HG03135 (cell line): ENCODE measurements around the gene MED8.
A peak's percentile ranks its signal among the peaks of the same experiment; 100 is the strongest.
"Not testable (repeated sequence)": the region's sequence is repeated elsewhere in the genome, so short reads cannot be mapped to it uniquely, and the experiment has no call there.

Source experiments
- ATAC-seq: cut with Tn5 transposase; IDR thresholded peaks from one replicate; pipeline ENCODE4 v1.9.1; 2021; ENCODE audit warnings: mild to moderate bottlenecking, moderate library complexity; ENCODE audit not compliant: unreplicated experiment

MED8 gene

DNA sequence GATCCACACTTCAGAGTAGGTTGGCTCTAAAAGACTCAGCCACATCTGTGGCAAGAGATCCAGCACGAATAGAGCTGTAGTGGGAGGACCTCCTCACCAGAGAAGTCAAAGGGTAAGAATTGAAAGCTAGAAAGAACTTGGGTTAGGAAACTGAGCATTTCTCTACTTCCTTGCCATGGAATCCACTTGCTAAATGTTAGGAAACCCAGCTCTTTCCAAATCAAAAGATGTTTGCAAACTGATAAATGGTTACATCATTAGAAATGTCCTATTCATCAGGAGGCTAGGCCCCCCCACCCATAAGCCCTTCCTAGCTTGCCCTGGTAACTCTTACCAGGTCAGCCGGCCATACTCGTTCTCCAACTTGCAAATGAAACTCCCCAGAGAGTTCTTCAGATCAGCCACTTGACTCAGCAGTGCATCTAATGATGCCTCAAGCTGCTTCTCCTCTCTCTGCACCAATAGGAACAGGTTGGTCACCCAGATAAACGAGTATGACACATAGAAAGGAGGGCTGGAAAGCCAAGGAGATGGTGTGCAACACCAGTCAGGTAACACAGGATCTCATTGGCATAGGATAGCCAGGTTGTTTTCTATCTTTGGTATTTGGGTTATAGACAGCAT lies 1.5 kb downstream of the MED8 start:
- no peak for ATAC-seq

DNA sequence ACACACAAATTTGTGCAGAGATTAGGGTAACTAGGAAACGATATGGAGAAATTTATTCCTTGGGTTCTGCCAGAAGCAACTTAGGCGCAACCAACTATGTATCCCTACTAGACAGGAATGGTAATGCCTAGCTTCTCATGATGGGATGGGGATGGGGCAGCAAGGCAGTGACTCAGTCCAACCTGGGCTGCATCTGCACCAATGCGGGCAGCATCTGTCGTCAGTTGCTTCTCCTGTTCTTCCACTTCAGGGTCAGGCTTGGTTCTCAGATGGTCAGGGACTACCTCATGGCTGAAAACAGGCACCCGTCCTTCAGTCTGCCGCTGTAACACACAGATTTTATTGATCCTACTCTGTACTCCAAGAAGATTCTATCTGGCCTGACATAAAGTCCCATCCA lies 2.9 kb downstream of the MED8 start:
- ATAC-seq = no peak

GRCh38 chr1:43383449-43383848 lies 6.2 kb downstream of the MED8 start:
- ATAC-seq = no peak

DNA sequence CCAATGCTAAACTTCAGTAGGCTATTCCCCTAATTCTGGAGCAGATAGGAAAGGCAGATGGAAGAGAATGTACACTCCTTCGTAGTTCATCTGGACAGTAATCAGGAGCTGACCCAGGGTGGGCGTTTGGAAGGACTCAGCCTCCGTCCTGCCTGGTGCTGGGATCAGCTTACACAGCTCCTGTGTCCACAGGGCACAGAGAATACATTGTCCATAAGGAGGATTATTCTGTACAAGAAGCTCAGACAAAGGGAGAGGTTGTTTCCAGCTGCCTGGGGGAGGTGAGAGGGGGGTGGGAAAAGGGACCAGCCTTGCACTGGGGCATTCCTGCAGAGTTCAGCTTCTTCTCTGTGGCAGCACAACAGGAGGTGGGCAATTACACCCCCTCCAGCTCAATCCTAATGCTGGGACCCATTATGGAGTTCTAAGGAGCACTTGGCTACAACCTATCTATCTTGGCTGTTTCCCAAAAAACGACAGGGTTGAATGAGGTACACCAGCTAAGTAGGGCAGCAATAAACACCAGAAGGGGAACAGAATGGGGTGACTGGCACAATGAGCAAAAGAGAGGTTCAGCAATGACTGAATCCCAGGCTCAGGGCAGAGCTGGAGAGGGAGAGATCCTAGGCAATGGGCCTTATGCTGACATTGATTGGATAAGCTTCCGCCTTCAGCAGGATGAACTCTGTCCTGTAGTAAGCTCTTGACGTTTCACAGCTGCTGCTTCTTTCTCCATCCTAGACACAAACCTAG lies 7.4 kb downstream of the MED8 start:
- ATAC-seq = no peak

GRCh38 chr1:43381612-43382011 lies 8.0 kb downstream of the MED8 start:
- no peak for ATAC-seq

DNA sequence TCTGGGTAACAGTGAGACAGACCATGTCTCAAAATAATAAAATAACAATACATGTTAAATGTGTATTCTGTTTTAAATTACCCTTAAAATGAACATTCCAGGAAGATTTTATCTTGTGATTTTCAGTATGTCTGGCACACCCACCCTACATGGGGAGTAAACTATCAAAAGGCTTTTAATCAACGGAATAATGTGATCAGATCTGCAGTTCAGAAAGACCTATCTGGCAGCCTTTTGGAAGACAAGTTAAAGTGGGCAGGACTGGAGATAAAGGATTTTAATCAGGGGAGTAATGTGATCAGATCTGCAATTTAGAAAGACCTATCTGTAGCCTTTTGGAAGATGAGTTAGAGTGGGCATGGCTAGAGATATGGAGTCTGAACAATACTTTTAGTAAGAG lies 10.1 kb downstream of the MED8 start:
- ATAC-seq = no peak

GRCh38 chr1:43377831-43378230 lies 11.8 kb downstream of the MED8 start:
- ATAC-seq = no peak

DNA sequence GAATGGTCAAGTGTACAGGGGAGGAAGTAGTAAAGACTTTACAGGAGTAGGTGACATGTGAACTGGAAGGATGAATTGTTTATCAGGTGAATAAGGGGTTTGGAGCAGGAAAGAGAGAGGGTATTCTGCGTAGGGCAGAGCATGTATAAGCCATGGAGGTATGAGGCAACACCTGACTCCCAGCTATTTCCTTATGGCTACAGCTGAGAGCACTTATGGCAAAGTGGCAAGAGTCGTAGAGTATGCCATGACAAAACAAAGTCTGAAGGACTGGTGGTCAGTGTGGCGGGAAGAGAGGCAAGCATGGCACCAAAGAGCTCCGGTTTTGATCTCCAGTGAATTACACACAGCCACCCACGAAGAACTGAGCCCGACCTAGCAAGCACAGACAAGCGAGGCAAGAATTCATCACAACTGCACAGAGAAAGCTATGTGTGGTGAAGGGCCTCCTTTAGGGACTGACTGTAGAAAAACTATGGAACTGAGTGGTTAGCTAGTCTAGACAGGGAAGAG lies 12.8 kb downstream of the MED8 start:
- ATAC-seq = no peak

DNA sequence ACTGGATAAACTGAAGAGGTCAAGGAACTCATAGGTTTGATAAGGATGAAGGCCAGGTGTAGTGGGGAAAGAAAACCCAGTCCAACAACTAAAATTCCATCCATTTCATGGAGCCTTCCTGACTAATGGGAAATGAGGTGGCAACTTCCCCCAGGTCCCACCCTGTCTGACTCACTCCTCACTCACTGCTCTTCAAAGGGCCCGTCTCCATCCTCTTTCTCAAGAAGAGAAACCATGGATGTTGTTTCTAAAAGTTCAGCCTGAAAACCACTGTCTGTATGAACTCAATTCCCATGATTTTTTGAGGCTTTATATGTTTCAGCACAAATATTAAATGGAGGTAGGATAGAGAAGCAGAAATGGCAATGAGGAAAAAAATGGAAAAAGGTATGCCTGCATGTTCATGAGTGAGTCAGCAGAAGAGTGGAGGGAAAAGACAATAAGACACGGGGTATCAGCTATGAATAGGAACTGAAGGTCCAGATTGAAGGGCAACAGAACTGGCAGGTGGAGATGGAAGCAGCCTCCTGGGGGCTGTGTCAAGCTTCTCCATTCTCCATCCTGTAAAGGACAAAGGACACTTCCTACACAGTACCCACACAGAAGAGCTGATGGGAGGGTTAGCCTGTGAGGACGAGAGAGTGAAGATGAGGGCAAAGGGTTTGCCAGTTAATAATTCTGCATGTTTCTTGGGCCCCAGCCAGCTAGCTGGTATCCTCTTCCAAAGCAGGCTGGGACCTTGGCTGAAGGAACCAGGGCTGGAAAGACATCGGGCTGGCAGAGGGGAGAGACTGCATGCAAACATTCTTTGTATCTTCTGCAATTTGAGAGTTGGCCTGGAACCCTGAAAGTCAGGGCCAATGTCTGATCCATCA lies 16.3 kb downstream of the MED8 start:
- no peak for ATAC-seq

GRCh38 chr1:43372172-43372571 lies 17.4 kb downstream of the MED8 start:
- no peak for ATAC-seq

DNA sequence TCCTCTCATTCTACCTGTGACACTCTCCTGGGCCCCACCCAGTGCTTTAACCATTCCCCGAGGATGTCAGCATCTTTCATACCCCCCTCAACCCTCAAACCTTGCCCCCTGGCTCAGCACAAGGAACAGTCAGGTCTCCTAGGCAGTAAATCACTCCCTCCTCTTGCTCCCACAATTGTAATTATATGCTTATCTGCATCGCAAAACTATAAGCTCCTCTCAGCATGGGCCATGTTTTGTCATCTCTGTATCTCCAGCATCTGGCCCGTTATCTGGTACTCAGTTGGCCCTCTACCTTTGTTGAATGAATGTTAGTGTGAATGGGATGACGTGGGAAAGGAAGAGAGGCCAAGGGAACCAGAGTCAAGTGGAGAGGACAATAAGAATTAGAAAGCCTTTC lies 19.0 kb downstream of the MED8 start:
- no peak for ATAC-seq

DNA sequence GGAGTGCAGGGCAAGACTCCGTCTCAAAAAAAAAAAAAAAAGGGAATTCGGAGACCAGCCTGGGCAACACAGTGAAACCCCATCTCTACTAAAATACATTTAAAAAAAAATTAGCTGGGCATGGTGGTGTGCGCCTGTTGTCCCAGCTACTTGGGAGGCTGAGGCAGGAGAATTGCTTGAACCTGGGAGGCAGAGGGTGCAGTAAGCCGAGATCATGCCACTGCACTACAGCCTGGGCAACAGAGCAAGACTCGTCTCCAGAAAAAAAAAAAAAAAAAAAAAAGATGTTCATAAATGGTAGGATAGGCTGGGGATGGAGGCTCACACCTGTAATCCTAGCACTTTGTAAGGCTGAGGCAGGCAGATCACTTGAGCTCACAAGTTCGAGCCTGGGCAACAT lies 19.8 kb downstream of the MED8 start:
- not testable (repeated sequence) for ATAC-seq

GRCh38 chr1:43368646-43369020 lies 21.0 kb downstream of the MED8 start:
- no peak for ATAC-seq

DNA sequence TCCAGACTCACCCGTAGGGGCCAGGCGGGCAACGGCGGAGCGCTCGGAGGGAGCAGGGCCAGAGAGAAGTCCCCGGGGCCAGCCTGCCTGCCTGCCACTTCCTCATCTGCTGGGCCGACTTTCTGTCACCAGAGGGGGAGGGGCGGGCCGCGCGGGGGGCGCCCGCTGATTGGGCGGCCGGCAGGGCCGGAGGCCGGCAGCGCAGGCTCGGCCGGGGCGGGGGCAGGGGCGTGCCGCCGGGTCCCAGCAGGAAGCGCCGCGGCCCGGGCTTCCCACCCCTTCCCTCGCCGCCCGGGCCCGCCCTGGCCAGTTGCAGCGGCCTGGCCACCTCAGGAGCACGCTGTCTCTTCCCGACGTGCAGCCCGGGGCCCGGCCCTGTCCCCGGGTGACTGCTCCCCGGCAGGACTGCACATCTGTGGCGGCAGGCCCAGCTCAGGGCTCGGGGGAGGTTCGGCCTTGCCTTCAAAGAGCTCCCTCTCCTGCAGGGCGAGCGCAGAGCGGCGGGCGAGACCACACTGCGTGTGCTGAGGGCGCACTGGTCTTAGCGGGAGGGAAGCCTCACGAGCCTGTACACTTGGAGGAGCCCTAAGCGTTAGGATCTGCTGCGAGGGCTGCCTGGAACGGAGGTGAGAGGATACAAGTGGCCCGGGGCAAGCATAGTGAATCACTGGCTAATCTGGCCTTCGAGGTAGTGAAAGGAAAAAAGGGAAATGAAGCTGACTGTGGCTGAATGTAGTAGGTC lies 21.5 kb downstream of the MED8 start, which contains the start of gene ELOVL1:
Gene ELOVL1 (minus strand): TSS at position 108 of the 742 bp plus-strand sequence. CDS start 2,402 bp downstream, outside the sequence.
- ATAC-seq = peak; percentile 75

GRCh38 chr1:43367026-43367903 lies 22.3 kb downstream of the MED8 start:
- peak; percentile 33 for ATAC-seq

DNA sequence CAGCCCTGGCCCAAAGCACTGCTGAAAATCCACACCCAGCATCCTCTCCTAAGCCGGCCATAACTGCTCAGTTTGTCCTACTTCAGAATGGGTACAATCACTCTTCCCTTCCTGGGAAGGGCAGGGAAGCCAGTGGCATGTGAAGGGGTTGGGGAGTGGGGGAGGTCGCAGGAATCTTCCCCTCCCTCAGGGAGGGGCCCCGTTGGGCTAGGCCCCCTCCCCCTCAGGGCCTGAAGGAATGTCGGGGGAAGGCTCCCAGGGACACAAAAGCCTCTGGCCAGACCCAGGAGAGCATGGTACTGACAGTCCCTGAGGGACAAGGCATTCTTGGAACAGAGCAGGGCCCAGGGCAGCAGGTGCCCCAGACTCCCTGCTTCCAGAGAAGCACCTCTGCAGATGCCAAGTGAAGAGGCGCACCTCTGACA lies 23.0 kb downstream of the MED8 start:
- no peak for ATAC-seq

- no peak for ATAC-seq
Observed at GRCh38 chr1:43366179-43366578, 23.4 kb downstream of the MED8 start.

GRCh38 chr1:43365678-43366077 lies 23.9 kb downstream of the MED8 start:
- no peak for ATAC-seq

GRCh38 chr1:43363935-43364525 lies 25.6 kb downstream of the MED8 start:
- no peak for ATAC-seq
